Progenitor cell of endocrine pancreas (in vitro differentiated cells): Measurements from ENCODE around the gene ATP6V1F. TPM values are rescaled to one million over a fixed set of nuclear protein-coding genes. Genes with fewer than 3 reads are reported as not detected.

Experiments used
- DNase-seq: peaks from one replicate; pipeline ENCODE4 v3.0.0; 2021; ENCODE audit warnings: low spot score; ENCODE audit not compliant: unreplicated experiment
- H3K27ac Mint-ChIP-seq: 2 replicates; pipeline ENCODE4 v1.8.0; 2021; ENCODE audit warnings: mild to moderate bottlenecking, moderate library complexity, mixed read lengths
- H3K27me3 Mint-ChIP-seq: 2 replicates; pipeline ENCODE4 v1.8.0; 2021; ENCODE audit warnings: mixed read lengths
- H3K36me3 Mint-ChIP-seq: 2 replicates; pipeline ENCODE4 v1.8.0; 2022; ENCODE audit warnings: mixed read lengths; ENCODE audit not compliant: insufficient read depth
- H3K4me1 Mint-ChIP-seq: 2 replicates; pipeline ENCODE4 v1.8.0; 2021; ENCODE audit warnings: low read depth, mixed read lengths
- H3K4me3 Mint-ChIP-seq: 2 replicates; pipeline ENCODE4 v1.8.0; 2021; ENCODE audit warnings: low read depth, mild to moderate bottlenecking, moderate library complexity, mixed read lengths
- H3K9me3 Mint-ChIP-seq: 2 replicates; pipeline ENCODE4 v1.8.0; 2021; ENCODE audit warnings: low read depth, mixed read lengths
- total RNA-seq: library from RNA; stranded (reverse); gene quantifications from 2 replicates; pipeline ENCODE4 v1.2.1, GENCODE V29; 2021
- TF ChIP-seq, protein P1 (sequence below): fragments of 200-600 bp; sonication (generic); IDR thresholded peaks from one replicate; pipeline ENCODE4 v1.5.0; 2021; ENCODE audit warnings: antibody characterized with exemption, mild to moderate bottlenecking; ENCODE audit not compliant: unreplicated experiment

ATP6V1F gene
- total RNA-seq, 1 donor from 2014 or later, result 119 TPM

DNA sequence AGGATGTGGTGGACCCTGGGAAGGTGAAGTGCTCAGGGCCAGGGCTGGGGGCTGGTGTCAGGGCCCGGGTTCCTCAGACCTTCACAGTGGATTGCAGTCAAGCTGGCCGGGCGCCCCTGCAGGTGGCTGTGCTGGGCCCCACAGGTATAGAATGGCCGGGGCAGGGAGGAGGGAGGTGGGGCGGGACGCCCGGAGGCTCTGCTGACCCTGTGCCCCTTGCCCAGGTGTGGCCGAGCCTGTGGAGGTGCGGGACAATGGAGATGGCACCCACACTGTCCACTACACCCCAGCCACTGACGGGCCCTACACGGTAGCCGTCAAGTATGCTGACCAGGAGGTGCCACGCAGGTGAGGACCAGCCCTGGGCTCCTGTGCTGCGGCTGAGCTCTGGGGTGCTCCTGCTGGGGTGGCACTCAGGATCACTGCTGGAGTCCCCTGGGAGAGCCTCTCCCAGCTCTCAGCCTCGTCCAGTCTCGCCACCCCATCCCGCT is 14.9 kb upstream of the ATP6V1F start:
- no peak for DNase-seq
- Mint-ChIP-seq H3K4me3 (no peak overlapping the region), H3K27ac (no peak overlapping the region), H3K27me3 (peaks cover 2% of the 10 kb centered on the region), H3K9me3 (no peaks in the 10 kb centered on the region), H3K4me1 (no peaks in the 10 kb centered on the region), H3K36me3 (no peaks in the 10 kb centered on the region)
- TF ChIP-seq, protein P1, sequence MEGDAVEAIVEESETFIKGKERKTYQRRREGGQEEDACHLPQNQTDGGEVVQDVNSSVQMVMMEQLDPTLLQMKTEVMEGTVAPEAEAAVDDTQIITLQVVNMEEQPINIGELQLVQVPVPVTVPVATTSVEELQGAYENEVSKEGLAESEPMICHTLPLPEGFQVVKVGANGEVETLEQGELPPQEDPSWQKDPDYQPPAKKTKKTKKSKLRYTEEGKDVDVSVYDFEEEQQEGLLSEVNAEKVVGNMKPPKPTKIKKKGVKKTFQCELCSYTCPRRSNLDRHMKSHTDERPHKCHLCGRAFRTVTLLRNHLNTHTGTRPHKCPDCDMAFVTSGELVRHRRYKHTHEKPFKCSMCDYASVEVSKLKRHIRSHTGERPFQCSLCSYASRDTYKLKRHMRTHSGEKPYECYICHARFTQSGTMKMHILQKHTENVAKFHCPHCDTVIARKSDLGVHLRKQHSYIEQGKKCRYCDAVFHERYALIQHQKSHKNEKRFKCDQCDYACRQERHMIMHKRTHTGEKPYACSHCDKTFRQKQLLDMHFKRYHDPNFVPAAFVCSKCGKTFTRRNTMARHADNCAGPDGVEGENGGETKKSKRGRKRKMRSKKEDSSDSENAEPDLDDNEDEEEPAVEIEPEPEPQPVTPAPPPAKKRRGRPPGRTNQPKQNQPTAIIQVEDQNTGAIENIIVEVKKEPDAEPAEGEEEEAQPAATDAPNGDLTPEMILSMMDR, result no peak

DNA sequence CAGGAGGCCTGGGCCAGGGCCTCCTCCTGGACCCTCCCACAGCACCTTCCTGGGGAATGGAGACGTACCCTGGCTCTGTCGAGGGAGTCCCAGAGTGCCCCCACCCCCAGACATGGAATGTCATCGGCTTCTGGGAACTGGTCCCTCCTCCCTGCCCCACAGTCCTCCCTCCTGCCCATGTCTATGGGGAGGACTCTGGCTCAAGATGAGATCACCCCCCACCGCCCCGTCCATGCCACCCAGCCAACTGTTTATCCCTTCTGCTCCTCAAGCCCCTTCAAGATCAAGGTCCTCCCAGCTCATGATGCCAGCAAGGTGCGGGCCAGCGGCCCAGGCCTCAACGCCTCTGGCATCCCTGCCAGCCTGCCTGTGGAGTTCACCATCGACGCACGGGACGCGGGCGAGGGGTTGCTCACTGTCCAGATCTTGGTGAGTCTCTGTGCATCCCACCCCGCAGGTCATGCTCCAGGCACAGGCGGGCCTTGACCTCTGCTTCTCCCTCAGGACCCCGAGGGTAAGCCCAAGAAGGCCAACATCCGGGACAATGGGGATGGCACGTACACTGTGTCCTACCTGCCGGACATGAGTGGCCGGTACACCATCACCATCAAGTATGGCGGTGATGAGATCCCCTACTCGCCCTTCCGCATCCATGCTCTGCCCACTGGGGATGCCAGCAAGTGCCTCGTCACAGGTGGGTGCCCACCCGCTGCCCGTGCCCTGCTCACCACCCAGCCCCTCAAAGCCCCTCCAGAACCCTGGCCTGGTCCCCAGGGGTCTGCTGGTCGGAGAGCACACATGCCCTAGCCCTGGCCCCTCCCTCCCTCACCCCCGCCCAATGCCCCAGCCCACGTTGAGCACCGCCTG is 14.1 kb upstream of the ATP6V1F start:
- H3K27ac Mint-ChIP-seq, result no peak overlapping the region
- peaks cover 2% of the 10 kb centered on the region for H3K27me3 Mint-ChIP-seq
- DNase-seq, result no peak
- no peaks in the 10 kb centered on the region for H3K36me3 Mint-ChIP-seq
- H3K4me1 Mint-ChIP-seq, result no peaks in the 10 kb centered on the region
- H3K9me3 Mint-ChIP-seq, result no peaks in the 10 kb centered on the region
- TF ChIP-seq, protein P1, result no peak
- H3K4me3 Mint-ChIP-seq, result no peak overlapping the region

DNA sequence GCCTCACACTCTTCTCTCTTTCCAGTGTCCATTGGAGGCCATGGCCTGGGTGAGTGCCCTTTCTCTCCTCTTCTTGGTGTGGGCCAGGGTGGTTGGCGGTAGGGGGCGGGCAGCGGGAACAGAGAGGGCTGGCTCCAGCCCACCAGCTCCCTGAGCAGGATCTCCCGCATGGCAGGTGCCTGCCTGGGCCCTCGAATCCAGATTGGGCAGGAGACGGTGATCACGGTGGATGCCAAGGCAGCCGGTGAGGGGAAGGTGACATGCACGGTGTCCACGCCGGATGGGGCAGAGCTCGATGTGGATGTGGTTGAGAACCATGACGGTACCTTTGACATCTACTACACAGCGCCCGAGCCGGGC is 13.5 kb upstream of the ATP6V1F start:
- peaks cover 2% of the 10 kb centered on the region for H3K27me3 Mint-ChIP-seq
- no peaks in the 10 kb centered on the region for H3K36me3 Mint-ChIP-seq
- H3K4me1 Mint-ChIP-seq, result no peaks in the 10 kb centered on the region
- TF ChIP-seq, protein P1, result no peak
- DNase-seq, result no peak
- no peaks in the 10 kb centered on the region for H3K9me3 Mint-ChIP-seq
- no peak overlapping the region for H3K4me3 Mint-ChIP-seq
- no peak overlapping the region for H3K27ac Mint-ChIP-seq

DNA sequence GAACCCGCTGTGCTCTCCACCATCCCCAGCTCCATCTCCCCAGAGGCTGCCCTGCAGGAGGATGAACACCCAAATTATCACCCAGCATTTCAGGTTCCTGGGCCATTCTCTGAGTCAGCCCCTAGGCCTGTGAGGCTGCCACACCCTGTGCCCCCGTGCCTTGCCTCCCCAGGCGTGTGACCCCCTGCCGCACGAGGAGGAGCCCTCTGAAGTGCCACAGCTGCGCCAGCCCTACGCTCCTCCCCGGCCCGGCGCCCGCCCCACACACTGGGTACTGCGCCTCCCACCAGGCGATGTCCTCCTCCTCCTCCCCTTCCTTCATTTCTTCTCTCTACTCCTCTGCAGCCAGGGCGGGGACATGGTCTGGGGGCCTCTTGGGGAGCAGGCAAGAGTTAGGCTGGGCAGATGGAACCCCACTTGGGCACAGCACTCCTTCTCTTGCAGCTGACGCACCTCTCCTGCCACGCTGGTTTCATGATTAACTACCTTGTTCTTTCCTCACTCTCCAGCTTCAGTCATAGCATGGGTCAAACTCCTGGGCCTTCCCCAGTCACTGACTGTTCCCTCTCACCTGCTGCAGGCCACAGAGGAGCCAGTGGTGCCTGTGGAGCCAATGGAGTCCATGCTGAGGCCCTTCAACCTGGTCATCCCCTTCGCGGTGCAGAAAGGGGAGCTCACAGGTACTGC is 12.7 kb upstream of the ATP6V1F start:
- no peak overlapping the region for H3K27ac Mint-ChIP-seq
- peaks cover 2% of the 10 kb centered on the region for H3K27me3 Mint-ChIP-seq

More for the DNA sequence above, 12.7 kb upstream of the ATP6V1F start:
- no peaks in the 10 kb centered on the region for H3K4me1 Mint-ChIP-seq
- H3K9me3 Mint-ChIP-seq, result no peaks in the 10 kb centered on the region
- no peak for DNase-seq
- TF ChIP-seq, protein P1, result no peak
- H3K36me3 Mint-ChIP-seq, result no peaks in the 10 kb centered on the region
- no peak overlapping the region for H3K4me3 Mint-ChIP-seq
